WERI-Rb-1 (cell line): Measurements from ENCODE around the gene AP2M1.

Experiments
- DNase-seq: peaks from one replicate; pipeline ENCODE4 v3.0.0-alpha.2; 2020
- H3K27ac ChIP-seq: fragments of 250-450 bp; sonication (Bioruptor Pico); 2 replicates; pipeline ENCODE4 v1.5.1; 2020; ENCODE audit warnings: mild to moderate bottlenecking, moderate library complexity
- H3K27me3 ChIP-seq: fragments of 250-450 bp; sonication (Bioruptor Pico); 2 replicates; pipeline ENCODE4 v1.5.1; 2021; ENCODE audit warnings: mild to moderate bottlenecking, low read depth, moderate library complexity; ENCODE audit not compliant: insufficient read depth, severe bottlenecking
- H3K36me3 ChIP-seq: fragments of 250-450 bp; sonication (Bioruptor Pico); 2 replicates; pipeline ENCODE4 v1.5.1; 2020; ENCODE audit warnings: mild to moderate bottlenecking, moderate library complexity
- H3K4me3 ChIP-seq: 2 replicates; pipeline ENCODE4 v1.5.1; 2011; ENCODE audit warnings: low read depth, mild to moderate bottlenecking, control low read depth, low read length
- H3K9me3 ChIP-seq: fragments of 250-450 bp; sonication (Bioruptor Pico); 2 replicates; pipeline ENCODE4 v1.5.1; 2021; ENCODE audit warnings: mild to moderate bottlenecking, moderate library complexity; ENCODE audit not compliant: severe bottlenecking
- TF ChIP-seq, protein P1 (sequence below): IDR thresholded peaks from 2 replicates; pipeline ENCODE4 v1.5.1; 2011; ENCODE audit warnings: low read depth, mild to moderate bottlenecking, control low read depth, inconsistent platforms, low read length

AP2M1 gene

DNA sequence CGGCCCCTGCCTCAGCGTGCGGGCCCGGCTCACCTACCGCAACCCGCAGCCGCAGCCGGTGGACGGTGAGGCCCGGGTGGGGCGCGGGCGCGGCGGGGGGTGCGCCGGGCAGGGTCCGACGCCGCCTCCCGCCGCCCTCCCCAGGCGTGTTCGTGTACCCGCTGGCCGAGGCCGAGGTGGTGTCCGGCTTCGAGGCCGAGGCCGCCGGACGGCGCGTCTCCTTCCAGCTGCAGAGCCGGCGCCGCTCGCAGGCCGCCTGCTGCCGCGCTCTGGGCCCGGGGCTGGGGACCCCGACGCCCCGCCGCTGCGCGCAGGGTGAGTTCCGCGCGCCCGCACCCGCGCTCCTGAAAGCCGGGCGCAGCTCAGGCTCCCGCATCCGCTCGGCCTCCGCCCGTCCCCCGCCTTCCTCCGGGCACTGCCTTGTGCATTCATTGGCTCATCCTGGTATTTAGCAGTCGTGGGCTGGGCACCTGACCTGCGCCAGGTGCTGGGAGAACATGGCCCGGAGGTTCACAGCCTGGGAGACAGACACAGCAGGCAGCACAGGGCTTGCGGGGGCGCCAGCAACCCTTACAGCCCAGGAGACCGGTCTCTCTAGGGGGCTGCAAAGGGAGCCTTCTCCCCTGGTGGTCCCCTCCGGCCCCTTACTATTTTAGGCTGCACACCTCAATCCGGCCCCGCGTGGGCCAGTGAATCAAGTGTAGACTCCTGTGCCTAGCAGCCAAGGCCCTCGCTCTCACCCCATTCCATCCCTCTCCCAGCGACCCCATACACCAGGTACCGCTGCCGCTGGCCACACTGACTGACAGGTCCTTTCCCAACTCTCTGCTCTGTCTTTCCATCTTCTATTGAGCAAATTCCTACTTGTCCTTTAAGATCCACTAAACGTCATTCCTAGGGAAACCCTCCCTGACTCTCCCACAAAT, 56.2 kb downstream of the AP2M1 start:
- Histone ChIP-seq H3K27ac (no peak overlapping the region), H3K27me3 (peaks cover 4% of the 10 kb centered on the region), H3K4me3 (peak overlapping the region; percentile 73), H3K9me3 (no peaks in the 10 kb centered on the region), H3K36me3 (no peaks in the 10 kb centered on the region)
- TF ChIP-seq, protein P1, sequence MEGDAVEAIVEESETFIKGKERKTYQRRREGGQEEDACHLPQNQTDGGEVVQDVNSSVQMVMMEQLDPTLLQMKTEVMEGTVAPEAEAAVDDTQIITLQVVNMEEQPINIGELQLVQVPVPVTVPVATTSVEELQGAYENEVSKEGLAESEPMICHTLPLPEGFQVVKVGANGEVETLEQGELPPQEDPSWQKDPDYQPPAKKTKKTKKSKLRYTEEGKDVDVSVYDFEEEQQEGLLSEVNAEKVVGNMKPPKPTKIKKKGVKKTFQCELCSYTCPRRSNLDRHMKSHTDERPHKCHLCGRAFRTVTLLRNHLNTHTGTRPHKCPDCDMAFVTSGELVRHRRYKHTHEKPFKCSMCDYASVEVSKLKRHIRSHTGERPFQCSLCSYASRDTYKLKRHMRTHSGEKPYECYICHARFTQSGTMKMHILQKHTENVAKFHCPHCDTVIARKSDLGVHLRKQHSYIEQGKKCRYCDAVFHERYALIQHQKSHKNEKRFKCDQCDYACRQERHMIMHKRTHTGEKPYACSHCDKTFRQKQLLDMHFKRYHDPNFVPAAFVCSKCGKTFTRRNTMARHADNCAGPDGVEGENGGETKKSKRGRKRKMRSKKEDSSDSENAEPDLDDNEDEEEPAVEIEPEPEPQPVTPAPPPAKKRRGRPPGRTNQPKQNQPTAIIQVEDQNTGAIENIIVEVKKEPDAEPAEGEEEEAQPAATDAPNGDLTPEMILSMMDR: no peak
- no peak for DNase-seq

DNA sequence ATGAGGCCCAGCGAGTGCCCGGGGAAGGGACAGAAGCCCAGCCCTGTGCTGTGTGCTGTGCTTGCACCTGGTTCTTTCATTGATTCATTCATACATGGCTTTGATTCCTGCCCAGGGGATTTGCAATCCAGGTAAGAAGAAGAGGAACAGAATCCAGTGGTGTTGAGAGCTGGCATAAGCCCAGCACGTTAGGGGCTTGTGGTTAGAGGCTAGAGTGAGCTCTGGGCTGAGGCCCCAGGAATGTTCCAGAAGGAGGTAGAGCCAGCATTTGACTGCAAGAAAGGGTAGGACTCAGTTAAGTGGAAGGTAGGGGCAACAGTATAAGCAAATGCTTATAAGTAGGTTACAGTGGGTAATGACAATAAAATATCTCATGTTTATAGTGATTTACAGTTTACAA, 57.0 kb downstream of the AP2M1 start:
- no peaks in the 10 kb centered on the region for H3K36me3 ChIP-seq
- H3K27me3 ChIP-seq: peaks cover 4% of the 10 kb centered on the region
- TF ChIP-seq, protein P1: no peak
- H3K27ac ChIP-seq: no peak overlapping the region
- H3K9me3 ChIP-seq: no peaks in the 10 kb centered on the region
- DNase-seq: no peak
- H3K4me3 ChIP-seq: no peak overlapping the region

DNA sequence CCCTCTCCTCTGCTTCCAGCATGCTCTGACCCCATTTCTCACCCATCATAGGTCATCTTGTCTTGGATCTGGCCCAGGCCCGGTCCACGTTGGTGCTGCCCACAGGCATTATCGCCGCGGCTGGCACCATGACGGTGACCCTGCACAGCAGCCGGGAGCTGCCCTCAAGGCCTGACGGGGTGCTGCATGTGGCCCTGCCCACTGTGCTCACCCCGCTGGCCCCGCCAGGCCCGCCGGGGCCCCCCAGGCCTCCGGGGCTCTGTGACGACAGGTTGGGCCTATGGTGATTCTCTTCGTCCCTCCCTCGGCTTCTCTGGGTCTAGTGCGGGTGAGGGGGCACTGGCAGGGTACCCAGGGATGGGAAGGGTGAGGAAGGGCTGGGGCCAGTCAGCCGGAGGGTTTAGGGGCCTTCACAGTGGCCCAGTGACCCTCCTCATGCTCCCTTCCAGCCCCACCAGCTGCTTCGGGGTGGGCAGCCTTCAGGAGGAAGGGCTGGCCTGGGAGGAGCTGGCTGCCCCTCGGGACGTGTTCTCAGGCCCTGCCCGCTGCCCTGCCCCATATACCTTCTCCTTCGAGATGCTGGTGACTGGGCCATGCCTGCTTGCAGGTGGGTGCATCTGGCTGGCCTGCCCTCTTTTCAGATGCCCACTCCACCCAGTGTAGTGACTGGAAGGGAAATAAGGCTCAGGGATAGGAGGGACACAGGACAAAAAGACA, 58.6 kb downstream of the AP2M1 start:
- peaks cover 4% of the 10 kb centered on the region for H3K27me3 ChIP-seq
- TF ChIP-seq, protein P1: no peak
- H3K9me3 ChIP-seq: no peaks in the 10 kb centered on the region
- H3K4me3 ChIP-seq: no peak overlapping the region
- no peak overlapping the region for H3K27ac ChIP-seq
- no peak for DNase-seq
- H3K36me3 ChIP-seq: no peaks in the 10 kb centered on the region
